Activated T-helper 9 cell treated with anti-CD3 and anti-CD28 coated beads, Interleukin-2, amount 50 U/mL, for 16 hours (primary cell): ENCODE measurements around the gene KRTAP4-2.
"Not testable (repeated sequence)": the region's sequence is repeated elsewhere in the genome, so short reads cannot be mapped to it uniquely, and the experiment has no call there.

Source experiments
- DNase-seq: peaks from one replicate; pipeline ENCODE4 v3.0.0-alpha.2; 2020; ENCODE audit warnings: low read depth

The KRTAP4-2 gene

GRCh38 chr17:41160648-41161047, 17.4 kb downstream of the KRTAP4-2 start, which contains the start of gene KRTAP4-4:
Gene KRTAP4-4 (minus strand): TSS chr17:41160748. CDS start chr17:41160691, 57 bp downstream.
- DNase-seq: no peak

GRCh38 chr17:41160190-41160589, 17.8 kb downstream of the KRTAP4-2 start:
- not testable (repeated sequence) for DNase-seq

- DNase-seq: no peak
Measured at GRCh38 chr17:41153856-41154255, 24.2 kb downstream of the KRTAP4-2 start.

GRCh38 chr17:41151525-41151924, 26.5 kb downstream of the KRTAP4-2 start:
- no peak for DNase-seq

GRCh38 chr17:41150026-41150425, 28.0 kb downstream of the KRTAP4-2 start:
- no peak for DNase-seq

DNA sequence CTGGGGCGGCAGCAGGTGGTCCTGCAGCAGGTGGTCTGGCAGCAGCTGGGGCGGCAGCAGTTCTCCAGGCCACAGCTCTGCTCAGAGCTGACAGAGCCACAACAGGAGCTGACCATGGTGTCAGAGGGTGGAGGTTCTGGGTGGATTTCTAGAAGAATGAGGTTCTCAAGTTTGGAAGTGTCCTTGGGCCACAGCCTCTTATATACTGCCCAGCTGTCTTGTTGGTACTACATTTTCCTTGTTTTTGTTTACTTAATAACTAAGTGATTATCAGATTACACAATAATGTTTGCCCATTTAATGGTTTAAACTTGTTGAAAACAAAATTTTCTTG, 28.4 kb downstream of the KRTAP4-2 start, which contains the start of gene KRTAP4-5:
Gene KRTAP4-5, minus strand, starts transcription at position 174 of the 334 bp plus-strand sequence. Its CDS starts 58 bp downstream, at position 116.
- no peak for DNase-seq

DNA sequence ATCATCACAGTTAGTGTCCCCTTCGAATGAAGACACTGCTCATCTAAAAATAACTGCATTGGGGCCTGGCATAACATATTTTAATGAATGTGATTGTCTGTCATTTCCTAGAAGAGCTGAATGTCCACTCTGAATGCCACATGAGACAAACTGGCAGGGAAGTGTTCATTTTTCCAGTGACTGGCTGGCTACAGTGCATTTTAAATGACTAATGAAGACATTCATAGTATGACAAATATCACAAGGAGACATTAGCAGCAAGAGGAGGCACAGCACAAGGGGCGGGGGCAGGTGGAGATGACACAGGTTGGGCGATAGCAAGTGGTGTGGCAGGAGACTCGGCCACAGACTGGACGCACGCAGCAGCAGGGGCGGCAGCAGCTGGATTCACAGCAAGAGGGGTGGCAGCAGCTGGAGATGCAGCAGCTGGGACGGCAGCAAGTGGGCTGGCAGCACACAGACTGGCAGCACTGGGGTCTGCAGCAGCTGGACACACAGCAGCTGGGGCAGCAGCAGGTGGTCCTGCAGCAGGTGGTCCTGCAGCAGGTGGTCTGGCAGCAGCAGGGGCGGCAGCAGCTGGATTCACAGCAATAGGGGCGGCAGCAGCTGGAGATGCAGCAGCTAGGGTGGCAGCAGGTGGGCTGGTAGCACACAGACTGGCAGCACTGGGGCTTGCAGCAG, 28.9 kb downstream of the KRTAP4-2 start:
- DNase-seq: not testable (repeated sequence)

GRCh38 chr17:41147531-41148204, 30.4 kb downstream of the KRTAP4-2 start:
- no peak for DNase-seq

DNA sequence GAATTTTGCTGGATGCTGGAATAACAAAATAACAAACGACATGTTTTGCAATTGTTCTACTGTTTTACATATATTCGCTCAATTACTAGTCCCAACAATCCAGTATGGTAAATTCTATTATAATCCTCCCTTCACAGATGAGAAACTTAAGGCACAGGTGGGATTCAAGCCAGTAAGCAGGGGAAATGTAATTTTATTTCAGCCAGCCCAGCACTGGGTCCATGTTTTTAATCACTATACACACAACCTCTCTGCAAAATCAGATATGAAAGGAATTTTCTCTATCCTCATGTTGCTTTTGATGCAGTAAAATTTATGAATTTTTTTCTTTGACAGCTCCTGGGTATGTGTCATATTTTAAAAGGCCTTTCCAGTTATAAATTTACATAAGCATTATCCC, 32.8 kb downstream of the KRTAP4-2 start:
- DNase-seq: no peak

DNA sequence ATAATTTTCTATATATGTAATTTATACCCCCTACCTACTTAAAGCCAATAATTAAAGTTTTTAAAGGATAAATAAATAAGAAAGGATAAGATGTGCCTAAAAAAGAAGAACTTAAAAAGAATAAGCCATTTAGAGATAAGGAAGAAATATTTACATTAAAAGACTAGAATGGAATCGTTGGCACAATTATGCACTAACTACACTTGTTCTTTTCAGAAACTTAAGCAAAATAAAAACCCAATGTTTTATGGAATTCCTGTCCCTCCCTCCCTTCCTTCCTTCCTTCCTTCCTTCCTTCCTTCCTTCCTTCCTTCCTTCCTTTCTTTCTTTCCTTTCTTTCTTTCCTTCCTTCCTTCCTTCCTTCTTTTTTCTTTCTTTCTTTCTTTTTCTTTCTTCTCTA, 33.2 kb downstream of the KRTAP4-2 start:
- no peak for DNase-seq

DNA sequence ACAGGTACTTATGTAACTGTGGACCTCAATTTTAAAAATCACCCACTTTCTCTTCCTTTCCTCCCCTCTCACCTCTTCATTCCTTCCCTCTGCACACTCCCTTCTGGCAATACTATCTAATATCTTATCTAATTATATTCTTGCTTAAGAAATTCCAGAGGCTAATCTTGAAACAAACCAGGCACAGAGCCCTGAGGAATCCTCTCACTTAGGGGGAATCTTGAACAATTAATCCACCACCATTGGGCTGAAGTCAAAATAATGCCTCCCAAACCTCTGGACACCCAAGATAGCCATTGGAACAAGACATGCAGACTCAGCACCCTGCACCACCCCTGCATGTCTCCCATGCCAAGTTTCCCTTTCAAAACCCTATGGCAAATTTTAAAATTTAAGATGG, 36.7 kb downstream of the KRTAP4-2 start:
- DNase-seq: no peak

DNA sequence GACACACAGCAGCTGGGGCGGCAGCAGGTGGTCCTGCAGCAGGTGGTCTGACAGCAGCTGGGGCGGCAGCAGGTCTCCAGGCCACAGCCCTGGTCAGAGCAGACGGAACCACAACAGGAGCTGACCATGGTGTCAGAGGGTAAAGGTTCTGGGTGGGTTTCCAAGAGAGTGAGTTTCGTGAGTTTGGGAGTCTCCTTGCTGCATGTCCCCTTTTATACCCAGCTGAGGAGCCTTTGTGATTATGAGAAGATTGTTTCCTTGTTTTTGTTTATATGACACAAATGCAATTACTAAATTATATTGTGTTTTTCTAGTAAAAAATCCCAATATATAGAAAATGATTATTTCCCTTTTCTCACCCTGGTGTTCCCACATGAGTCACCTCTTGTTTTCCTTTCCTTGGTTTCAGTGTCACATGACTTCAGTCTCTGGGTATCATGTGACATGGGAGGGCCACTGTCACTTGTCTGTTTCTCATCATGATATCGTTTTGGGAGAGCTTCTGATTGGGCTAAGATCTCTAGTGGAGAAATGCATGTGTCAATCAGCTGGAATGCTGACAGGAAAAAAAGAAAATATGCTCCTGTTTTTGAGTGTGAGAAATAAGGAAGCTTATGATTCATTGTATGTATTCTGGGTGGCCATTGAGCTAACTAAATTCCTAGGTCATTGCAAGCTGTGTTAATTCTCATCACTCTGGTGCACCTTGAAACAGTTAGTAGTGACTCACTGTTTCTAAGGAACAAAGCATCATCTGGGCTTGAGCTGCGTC, 37.5 kb downstream of the KRTAP4-2 start, which contains the start of gene KRTAP4-6:
Gene KRTAP4-6, minus strand, starts transcription at position 185 of the 772 bp plus-strand sequence. Its CDS starts 57 bp downstream, at position 128.
- DNase-seq: no peak

DNA sequence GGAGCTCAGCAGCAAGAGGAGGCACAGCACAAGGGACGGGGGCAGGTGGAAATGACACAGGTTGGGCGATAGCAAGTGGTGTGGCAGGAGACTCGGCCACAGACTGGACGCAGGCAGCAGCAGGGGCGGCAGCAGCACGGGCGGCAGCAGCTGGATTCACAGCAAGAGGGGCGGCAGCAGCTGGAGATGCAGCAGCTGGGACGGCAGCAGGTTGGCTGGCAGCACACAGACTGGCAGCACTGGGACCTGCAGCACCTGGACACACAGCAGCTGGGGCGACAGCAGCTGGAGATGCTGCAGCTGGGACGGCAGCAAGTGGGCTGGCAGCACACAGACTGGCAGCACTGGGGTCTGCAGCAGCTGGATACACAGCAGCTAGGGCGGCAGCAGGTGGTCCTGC, 38.2 kb downstream of the KRTAP4-2 start:
- DNase-seq: not testable (repeated sequence)

DNA sequence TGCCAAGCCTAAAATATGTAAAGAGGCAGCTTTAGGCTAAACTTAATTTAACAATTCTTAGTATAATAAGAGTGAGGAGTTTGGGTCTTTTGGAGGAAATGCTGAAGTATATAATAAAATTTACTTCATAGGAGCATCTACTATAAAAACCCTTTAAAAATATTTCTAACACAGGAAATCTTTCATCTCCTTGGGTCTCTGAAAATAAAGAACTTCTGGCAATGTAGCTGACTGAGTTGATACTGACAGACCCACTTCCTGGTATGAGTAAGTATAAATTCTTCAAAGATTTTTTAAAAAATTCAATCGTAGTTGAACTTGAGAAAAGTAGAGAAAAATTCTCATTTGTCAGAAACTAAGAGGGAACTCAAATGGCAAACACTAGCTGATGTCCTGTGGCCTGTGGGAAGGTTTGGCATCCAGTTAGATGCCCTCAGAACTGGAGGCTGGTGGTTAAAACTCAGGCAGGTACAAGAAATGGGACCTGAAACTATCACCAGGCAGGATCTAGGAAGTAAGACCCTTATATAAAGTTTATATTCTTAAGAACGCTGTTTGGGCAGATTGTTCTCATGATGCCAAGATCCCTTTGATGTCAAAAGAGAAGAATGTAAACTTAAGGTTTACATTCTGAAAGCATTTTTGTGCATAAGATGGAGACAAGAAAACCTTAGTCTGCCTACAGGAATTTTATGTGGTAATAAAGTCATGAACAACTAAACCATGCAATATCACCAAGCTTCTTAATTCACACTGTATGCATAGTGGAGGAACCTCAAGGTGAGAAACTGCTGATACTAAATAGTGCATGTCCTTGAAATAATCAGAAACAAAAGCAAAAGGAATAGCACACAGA, 43.9 kb downstream of the KRTAP4-2 start:
- DNase-seq: no peak

DNA sequence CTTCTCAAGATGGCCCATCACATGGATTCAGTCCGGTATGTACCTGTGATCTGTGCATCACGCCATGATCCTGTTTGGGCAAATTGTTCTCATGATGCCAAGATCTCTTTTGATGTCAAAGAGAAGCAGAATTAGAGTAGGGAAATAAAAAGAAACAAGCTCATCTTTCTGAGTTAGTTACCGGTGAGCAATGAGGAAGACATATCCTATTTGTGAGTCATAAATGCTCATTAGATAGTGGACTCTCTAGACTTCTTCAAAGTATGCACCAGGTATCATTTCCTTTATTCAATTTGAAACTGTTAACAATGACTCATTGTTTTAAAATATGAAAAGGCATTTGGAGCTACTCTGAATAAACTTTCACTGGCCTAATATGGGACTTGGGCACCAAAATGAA, 46.0 kb downstream of the KRTAP4-2 start:
- DNase-seq: no peak
